Endometrial microvascular endothelial cells (primary cell): ENCODE measurements around the gene RAE1. TPM values are rescaled to one million over a fixed set of nuclear protein-coding genes. Genes with fewer than 3 reads are reported as not detected.
"Not testable (repeated sequence)": the region's sequence is repeated elsewhere in the genome, so short reads cannot be mapped to it uniquely, and the experiment has no call there.

Experiments used
- in situ Hi-C: cut with HindIII; loops from 2 replicates; pipeline ENCODE4 v1.10.0; 2017; ENCODE audit warnings: low sequenced_read_pairs, low pct_unique_long_range_greater_than_20kb; ENCODE audit errors: inconsistent ontology term
- total RNA-seq: library from RNA; depleted of rRNA; stranded (reverse); fragments of >200 nt; gene quantifications from one replicate; pipeline ENCODE4 v1.2.3, GENCODE V29; 2015; ENCODE audit errors: inconsistent ontology term

The RAE1 gene
- total RNA-seq, 1 donor from 2014 or later = 60.5 TPM

DNA sequence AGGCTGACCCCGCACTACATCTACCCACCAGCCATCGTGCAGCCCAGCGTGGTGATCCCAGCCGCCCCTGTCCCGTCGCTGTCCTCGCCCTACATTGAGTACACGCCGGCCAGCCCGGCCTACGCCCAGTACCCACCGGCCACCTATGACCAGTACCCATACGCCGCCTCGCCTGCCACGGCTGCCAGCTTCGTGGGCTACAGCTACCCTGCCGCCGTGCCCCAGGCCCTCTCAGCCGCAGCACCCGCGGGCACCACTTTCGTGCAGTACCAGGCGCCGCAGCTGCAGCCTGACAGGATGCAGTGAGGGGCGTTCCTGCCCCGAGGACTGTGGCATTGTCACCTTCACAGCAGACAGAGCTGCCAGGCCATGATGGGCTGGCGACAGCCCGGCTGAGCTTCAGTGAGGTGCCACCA lies 56.5 kb downstream of the RAE1 start:
- in situ Hi-C loops = no loop called here

DNA sequence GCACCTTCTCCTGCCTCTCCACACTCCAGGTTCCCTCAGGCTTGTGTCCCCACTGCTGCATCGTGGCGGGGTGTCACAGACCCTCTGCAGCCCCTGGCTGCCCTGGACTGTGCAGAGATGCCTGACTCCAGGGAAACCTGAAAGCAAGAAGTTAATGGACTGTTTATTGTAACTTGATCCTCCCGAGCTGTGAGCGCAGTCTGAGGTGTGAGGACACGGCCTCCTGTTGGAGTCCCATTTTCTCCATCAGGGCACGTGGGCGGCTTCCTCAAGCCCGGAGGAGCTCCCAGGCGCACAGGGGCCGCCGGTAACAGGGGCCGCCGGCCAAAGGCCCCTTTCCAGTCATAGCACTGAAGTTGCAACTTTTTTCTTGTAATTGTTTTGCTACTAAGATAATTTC lies 57.1 kb downstream of the RAE1 start:
- in situ Hi-C loops = no loop called here

DNA sequence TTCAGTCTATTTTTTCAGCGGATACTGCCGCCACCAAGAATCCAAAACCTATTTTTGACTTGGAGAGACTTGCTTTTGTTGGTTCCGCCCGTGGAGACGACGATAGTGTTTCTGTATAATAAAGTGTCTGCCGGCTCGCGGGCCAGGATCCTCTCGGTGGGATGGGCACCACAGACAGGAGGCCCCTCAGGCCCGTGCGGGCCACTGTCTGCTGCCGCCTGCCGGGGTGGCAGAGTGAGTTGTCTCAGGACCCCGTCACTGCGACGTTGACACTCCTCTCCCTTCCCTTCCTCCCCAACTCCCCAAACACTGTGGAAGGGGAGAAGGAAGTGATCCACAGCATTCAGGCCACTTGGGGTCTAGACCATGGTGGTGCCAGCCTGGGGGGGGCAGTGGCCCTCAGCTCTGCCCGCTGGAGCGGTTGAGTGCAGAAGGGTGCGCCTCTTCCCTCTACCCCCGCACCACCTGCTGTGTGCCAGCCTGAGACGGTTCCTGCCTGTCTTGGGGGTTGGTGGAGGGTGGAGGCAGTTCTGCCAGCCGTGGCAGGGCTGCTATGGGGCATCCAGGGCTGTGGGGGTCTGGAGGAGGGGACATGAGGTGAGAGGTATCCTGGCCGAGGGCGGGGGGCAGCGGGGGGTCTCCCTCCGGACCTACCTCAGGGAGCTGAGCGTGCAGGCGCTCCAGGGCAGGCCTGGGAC lies 57.6 kb downstream of the RAE1 start:
- in situ Hi-C loops = no loop called here

DNA sequence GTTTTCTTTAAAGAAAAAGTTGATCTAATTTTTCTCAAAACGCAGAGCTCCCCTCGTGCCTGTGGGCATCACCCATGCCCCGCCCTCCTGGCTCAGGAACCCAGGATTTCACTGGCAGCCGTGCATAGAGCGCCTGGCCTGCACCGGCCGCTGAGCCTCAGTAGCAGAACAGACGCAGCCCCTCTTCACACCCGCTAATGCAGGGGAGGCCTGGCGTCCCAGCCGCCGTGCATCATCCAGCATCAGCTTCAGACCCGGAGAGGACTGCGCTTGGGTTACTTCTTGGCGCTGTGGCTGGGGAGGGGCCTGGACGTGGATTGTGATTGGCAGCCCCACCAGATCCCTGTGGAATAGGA lies 58.2 kb downstream of the RAE1 start:
- in situ Hi-C loops = no loop called here

DNA sequence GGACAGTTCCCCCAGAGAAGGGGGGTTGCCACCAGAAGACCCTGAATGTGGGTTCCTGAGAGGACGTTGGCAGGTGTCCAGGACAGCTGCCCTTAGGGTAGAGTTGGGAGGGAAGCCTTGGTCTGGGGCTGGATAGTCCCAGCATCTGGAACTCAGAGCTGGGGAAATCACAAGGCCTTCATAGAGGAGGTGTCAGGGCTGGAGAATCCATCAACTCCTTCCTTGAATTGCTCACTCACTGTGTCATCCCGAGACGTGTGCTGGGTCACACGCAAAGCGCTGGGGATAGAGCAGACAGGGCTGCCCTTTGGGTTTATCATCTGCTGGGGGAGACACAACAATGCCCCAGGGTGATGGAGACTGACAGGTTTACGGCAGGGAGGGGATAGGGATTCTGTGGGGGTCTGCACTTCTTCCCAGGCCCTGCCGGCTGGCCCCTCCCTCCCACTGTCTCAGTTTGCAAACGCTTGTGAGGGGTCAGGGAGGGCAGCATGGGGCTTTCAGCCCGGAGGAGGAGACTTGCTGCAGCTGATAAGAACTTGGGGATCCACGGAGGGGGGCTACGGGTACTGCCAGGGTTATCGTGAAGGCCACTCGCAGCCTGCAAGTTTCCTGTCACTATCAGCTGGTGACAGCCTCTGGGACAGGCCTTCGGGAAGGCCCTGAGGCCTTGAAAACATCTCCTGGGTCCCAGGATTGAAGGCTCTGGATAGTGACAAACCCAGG lies 58.8 kb downstream of the RAE1 start:
- in situ Hi-C loops = no loop called here

DNA sequence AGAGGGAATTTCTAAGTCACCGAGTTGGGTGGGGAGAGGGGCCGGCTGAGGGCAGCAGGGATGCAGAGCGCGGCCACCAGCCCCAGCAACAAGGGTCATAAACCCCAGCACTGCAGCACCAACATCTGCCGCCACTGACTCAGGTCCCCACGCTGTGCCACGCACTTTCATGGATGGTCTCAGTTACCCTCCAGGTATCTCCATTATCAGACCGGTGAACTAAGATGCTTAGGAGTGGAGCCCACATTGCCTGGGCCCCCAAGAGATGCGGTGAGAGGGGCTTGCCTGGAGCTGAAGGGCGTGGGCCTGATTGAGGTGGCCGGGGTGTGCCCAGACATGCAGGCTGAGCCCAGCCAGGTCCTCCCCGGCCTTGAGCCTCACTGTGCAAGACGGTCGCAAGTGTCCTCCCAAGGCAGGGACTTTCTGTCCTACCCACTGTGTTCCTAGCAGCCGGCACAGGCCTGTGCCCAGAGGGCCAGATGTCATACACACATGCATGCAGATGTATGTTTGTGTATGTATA lies 59.4 kb downstream of the RAE1 start:
- in situ Hi-C loops = no loop called here

DNA sequence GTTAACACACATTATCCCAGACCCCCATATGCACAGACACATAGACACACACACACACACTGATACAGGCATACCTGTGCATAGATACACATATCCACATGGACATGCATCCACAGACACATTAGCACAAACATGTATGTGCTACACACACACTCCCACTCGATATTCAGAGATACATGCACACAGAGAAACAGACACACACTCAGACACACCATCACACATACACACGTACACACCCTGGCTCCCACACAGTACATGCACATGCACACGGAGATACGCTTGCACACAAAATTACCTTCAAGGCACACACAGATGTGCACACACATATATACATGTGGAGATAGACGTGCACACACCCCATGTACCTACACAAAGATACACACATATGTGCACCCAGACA lies 59.9 kb downstream of the RAE1 start:
- in situ Hi-C loops = no loop called here

DNA sequence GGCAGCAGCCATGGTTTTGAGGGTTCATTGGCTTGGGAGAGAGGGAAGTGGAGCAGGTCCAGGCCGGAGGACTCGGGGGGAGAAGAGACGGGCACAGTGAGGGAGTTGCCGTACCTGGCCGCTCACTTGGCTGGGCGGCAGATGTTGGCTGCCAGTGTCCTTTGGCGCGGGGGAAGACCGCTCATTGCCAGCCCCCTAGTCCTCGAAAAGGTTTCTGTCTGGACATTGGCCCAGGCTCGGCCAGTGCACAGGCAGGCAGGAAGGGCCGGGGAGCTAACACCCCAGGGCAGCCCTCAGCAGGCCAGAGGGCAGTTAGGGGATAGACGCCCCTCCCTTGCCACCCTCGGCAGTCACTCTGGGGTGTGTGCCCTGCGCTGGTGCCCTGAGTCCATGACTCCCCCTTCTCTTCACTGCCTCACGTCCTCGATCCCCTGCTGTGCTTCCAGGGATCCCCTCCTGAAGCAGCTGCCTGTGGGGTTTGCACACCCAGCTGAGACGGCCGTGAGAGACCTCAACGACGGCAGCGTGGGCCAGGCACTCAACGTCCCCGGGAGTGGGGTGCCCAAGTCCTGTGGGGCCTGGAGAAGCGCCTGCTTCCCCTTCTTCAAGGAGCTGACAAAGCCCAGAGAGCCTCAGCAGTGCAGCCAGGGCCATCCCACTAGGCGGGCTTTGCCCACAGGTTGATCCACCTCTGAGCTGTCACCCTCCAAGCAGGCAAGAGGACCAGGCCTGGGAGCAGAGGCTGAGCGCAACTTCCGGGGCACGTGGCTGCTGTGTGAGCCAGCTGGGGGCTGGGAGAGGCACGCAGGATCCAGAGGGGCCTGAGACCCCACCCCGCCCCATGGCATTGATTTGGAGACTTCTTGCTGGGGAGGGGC lies 60.6 kb downstream of the RAE1 start:
- in situ Hi-C loops = no loop called here

DNA sequence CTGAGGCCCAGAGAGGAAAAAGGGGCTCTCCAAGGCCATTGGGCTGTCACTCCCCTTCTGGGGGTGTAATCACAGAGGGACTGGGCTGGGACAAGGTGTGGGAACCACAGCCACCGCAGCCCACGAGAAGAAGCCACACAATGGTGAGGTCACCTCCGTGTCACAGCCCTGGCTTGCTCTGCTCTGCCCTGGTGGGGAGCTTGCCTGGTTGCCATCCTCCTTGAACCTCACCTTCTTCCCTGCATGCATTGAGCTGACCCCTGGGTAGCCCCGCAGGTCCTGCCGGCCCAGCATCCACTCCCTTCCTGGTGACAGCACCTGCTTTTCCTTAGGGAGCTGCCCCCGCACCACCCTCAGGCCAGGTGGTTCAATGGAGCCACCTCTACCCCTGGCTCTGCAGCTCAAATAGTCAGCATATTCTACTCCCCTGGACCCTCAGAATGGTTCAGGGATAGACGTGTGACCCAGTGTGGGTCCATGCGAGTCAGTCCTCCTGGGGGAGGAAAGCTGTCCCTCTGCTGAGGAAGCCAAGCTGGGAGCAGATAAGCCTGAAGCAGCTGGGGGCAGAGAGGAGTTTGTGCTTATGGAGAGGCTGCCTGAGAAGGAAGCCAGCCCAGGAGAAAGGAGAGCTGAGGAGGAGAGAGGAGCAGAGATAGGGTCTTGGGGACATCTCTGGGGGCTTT lies 61.4 kb downstream of the RAE1 start:
- in situ Hi-C loops = no loop called here

DNA sequence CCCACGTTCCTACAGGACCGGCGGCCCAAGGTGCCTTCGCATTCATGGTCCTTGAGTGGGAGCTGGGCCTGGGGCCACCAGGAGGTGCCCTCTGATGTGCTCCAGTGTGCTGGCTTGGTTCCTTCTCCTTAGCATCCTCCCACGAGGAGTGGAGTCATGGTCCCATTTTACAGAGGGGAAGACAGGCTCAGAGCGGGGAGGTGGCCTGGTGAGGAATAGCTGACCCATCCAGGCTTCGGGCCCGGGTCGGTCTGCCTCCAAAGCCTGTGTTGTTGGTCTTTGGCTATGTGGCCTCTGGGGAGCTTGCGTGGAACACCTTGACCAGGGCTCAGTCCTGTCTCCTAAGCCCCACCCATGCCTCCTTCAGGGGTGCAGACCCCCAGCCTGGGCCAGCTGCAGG lies 62.9 kb downstream of the RAE1 start:
- in situ Hi-C loops = no loop called here

DNA sequence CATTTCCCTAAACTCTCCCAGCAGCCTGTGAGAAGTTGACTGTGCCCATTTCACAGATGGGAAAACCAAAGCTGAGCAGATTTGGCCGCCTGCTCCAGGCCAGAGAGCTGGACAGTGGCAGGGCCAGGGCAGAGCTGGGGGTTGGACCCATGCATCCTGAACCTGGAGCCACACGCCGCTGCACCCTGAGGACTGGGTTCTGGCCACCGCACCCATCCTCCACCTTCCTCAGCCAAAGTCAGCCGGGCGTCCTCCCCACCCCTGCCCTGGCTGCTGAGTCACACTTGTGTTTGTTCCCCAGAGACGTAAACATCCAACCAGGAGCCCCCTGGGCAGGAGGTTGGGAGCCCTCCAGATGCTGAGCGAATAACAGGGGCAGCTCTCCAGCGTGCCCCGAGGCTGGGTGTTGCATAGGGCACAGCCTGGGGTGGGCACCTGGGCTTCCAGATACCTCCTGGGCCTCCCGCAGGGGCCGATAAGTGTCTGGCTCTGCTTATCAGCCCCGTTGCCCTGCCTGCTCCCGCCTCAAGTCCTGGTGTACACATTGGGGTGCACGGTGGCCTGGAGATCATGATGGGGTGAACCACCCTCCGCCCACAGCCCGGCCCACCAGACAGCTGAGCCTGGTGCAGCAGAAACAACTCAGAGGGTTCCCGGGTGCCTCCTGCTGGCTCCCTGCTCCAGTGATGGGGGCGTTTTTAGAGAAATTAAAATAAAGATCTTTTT lies 64.0 kb downstream of the RAE1 start:
- in situ Hi-C loops = no loop called here

DNA sequence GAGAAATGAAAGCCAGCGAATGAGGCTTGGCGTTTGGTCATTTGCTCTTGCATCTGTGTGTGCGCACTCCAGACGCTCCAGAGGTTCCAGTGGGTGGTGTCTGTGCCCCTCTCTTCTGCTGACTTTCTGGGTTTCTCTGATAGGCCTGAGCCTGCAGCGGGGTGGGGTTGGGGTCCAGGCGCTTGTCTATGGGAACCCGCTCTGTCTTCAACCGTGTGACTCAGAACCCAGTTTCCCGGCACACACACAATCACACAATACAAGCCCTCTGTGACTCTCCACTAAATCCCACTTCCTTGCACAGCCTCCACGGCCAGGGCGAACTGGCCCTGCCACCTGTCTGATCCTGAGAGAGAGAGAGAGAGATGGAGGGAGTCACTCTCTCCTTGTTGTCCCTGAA lies 64.7 kb downstream of the RAE1 start:
- in situ Hi-C loops = no loop called here

DNA sequence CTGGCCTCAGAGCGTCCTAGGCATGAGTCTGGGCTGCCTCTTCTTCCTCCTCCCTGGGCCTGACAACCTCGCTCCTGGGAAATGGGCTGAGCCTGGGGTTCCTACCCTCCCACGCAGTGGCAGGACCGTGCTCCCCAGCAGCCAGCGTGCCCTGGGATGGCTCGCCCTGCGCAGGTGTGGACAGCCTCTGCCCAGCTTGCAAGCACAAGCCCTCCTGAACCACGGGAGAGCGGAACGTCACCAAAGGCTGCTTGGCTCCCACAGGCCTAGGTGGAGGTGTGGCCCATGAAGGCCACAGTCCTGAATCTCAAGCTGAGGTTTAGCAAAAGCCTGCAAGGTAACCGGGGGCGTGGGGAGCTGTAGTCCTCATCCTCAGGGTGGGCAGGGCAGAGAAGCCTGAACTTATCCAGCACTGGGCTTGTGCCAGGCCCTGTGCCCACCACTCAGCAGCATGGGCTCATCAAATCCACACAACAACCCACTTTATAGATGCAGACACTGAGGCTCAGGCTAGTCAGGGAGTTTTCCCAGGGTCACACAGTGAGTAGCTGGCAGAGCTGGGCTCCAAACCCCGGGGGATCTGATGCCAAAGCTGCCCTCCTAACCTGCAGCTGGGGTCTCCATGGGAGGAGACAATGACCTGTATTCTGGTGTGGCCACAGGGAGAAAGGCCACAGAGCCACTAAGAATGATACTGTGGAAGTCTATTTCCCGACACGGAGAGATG lies 65.4 kb downstream of the RAE1 start:
- in situ Hi-C loops = no loop called here

DNA sequence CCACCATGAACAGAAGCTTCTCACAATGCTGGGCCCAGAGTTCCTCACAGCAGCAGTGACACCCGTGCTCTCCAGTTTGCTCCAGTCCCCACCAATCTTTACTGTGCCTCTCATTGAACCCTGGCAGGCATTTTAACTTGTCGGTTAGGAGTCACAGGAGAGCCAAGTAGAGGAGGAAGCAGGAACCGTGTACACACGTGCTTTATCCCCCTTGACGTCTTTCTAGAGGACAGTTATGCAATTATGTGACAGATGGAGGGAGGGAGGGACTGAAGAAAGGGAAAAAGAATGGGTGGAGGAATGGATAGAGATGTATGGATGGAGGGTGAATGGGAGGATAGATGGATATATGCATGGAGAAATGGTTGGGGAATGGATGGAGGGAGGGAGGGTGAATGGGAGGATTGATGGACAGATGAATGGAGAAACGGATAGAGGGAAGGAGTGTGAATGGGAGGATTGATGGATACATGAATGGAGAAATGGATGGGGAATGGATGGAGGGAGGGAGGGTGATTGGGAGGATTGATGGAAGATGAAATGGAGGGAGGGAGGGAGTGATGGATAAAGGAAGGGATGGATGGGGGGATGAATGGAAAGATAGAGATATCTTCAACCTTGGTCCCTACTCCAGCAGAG lies 66.1 kb downstream of the RAE1 start:
- in situ Hi-C loops = no loop called here

DNA sequence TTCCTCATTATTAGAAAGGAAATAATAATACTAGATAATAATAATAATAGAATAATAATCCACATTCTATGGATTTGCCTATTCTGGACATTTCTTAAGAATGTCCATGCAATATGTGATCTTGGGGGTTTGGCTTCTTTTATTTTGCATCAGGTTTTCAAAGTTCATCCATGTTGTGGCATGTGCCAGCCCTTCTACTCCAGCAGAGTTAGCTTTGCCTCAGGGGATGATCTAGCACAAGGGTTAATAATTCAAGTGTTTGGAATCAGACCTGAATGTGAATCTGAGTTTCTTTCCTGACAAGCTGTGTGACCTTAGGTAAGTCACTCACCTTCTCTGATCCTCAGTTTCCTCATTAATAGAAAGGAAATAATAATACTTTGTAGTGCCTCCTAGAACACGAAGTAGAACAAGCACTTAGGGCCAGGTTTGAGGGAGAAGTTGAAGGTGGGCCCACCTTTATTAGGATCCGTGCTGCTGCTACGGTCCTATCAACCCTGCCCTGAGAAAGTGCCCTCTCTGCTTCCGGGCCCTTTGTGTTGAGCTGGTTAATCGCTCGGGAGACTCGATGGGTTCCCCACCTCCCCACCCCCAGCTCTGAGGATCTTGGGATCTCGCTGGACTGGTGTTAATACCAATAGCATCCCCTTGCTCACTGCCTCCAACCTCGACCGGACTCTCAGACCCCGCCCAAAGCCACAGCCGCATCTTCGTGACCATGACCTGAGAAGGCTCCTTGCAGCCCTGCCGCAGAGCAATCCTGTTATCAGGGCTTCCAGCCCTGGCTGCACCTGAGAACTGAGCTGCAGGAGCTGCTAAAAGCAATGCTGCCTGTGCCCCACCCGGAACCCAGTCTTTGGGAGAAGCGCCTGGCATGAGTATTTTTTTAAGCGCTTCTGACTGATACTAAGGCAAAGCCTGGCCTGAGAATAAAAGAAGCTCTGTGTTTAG lies 67.0 kb downstream of the RAE1 start:
- in situ Hi-C loops = no loop called here

DNA sequence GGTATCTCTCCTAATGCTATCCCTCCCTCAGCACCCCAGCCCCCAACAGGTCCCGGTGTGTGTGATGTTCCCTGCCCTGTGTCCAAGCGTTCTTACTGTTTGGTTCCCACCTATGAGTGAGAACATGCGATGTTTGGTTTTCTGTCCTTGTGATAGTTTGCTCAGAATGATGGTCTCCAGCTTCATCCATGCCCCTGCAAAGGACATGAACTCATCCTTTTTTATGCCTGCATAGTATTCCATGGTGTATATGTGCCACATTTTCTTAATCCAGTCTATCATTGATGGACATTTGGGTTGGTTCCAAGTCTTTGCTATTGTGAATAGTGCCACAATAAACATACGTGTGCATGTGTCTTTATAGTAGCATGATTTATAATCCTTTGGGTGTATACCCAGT lies 68.4 kb downstream of the RAE1 start:
- in situ Hi-C loops = not testable (repeated sequence)
